Measurements from ENCODE around the gene TAOK3. TPM values are rescaled to one million over a fixed set of nuclear protein-coding genes. Genes with fewer than 3 reads are reported as not detected.
"Not testable (repeated sequence)": the region's sequence is repeated elsewhere in the genome, so short reads cannot be mapped to it uniquely, and the experiment has no call there.

TAOK3 gene
- total and polyA plus RNA-seq, 12 donors: 10.7 to 55.3 (median 29.8) TPM

DNA sequence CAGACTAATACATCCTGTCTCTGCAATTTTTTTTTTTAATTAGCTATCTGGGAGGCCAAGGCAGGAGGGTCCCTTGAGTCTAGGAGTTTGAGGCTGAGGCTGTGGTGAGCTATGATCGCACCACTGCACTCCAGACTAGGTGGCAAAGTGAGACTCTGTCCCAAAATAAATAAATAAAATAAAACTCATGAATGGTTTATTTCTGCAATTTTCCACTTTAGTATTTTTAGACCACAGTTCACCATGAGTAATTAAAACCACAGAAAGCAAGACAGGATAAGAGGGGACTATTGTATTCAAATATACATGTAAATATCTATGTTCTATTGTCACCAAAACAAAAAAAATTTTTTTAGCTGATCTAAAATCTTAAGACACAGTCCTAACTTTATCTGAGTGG lies 17.8 kb downstream of the TAOK3 start:
- WGBS, 4 donors: 86 to 100% (median 94%) methylated on average over 1 of the region's 1 CpG
- Histone ChIP-seq H3K4me3 (no peak overlapping the region), H3K27me3 (no peaks in the 10 kb centered on the region), H3K36me3 (replicated peaks in 1 of 2) (no peaks in the 10 kb centered on the region), H3K27ac (no peak overlapping the region), H3K9me3 (replicated peaks in 1 of 3) (no peaks in the 10 kb centered on the region), H3K4me1 (replicated peaks in 1 of 2) (peaks cover 5 to 21% of the 10 kb centered on the region in 2 donors)
- no peak for DNase-seq
- TF ChIP-seq POLR2A (IDR thresholded peaks at IDR 0.05) (no peak), CTCF (IDR thresholded peaks at IDR 0.05) (no peak)
- intact Hi-C loops (cut with DNase I): no loop called here

DNA sequence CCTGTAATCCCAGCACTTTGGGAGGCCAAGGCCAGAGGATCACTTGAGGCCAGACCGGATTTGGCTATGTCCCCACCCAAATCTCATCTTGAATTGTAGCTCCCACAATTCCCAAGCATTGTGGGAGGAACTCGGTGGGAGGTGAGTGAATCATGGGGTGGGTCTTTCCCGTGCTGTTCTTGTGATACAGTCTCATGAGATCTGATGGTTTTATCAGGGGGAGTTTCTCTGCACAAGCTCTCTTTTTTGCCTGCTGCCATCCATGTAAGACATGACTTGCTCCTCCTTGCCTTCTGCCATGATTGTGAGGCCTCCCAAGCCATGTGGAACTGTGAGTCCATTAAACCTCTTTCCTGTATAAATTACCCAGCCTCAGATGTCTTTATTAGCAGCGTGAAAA lies 18.2 kb downstream of the TAOK3 start:
- intact Hi-C loops (cut with DNase I); H3K4me3 ChIP-seq; H3K36me3 ChIP-seq (replicated peaks in 1 of 2); H3K27me3 ChIP-seq; H3K9me3 ChIP-seq (replicated peaks in 1 of 3); DNase-seq; H3K27ac ChIP-seq: not testable (repeated sequence)
- H3K4me1 ChIP-seq (replicated peaks in 1 of 2): peaks cover 5 to 21% of the 10 kb centered on the region in 2 donors
- WGBS, 4 donors: 92 to 100% (median 97%) methylated on average over 4 of the region's 4 CpGs

DNA sequence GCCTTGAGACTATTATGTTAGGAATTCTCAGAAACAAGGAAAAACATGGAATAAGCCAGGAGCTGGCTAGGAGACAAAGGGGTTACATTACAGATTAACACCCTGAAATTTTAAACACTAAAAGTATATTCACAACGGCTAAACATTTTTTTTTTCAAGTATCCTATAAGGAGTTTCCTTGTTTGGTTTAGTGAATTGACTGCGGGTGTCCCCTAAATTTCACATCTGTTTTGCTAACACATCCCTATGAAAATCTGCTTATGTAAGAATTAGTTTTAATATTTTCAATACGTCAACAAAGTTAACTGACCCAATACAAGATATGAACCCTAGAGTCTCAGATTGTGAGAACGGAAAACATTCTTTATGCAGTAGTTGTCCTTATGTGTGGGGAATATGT lies 19.0 kb downstream of the TAOK3 start:
- Histone ChIP-seq H3K27me3 (no peaks in the 10 kb centered on the region), H3K4me1 (replicated peaks in 1 of 2) (peaks cover 5 to 21% of the 10 kb centered on the region in 2 donors), H3K4me3 (no peak overlapping the region), H3K36me3 (replicated peaks in 1 of 2) (no peaks in the 10 kb centered on the region), H3K9me3 (replicated peaks in 1 of 3) (no peaks in the 10 kb centered on the region), H3K27ac (no peak overlapping the region)
- no peak for DNase-seq
- 91 to 98% (median 95%) methylated on average over 4 of the region's 4 CpGs for WGBS, 4 donors
- intact Hi-C loops (cut with DNase I): no loop called here
- no peak for TF ChIP-seq CTCF (IDR thresholded peaks at IDR 0.05)
- TF ChIP-seq POLR2A (IDR thresholded peaks at IDR 0.05): no peak

DNA sequence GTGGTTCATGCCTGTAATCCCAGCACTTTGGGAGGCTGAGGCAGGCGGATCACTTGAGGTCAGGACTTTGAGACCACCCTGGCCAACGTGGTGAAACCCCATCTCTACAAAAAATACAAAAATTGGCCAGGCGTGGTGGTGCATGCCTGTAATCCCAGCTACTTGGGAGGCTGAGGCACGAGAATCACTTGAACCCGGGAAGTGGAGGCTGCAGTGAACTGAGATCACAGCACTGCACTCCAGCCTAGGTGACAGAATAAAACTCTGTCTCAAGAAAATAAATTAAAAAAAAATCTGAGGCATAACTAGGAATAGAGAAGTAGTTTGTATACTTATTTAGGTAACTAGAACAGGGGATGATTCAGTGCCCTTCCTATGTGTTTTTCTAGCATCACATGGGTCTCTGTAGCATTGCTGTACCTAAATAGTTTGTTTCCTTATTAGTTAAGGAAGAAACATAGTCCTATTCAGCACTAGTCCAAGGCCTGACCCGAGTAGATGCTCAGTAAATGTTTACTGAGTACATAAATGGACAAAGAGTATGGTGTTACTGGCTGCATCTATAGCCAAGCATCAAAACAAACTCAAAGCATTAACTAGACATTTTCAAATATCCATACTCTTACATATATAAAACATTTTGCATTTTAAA lies 21.7 kb downstream of the TAOK3 start:
- no peaks in the 10 kb centered on the region for H3K36me3 ChIP-seq (replicated peaks in 1 of 2)
- intact Hi-C loops (cut with DNase I): no loop called here
- TF ChIP-seq POLR2A (IDR thresholded peaks at IDR 0.05): no peak
- no peak for TF ChIP-seq CTCF (IDR thresholded peaks at IDR 0.05)
- H3K4me3 ChIP-seq: no peak overlapping the region
- no peaks in the 10 kb centered on the region for H3K9me3 ChIP-seq (replicated peaks in 1 of 3)
- H3K27ac ChIP-seq: no peak overlapping the region
- no peak for DNase-seq
- WGBS, 4 donors: 90 to 94% (median 91%) methylated on average over 6 of the region's 6 CpGs
- no peaks in the 10 kb centered on the region for H3K27me3 ChIP-seq
- peaks cover 0 to 6% of the 10 kb centered on the region in 2 donors for H3K4me1 ChIP-seq (replicated peaks in 1 of 2)

DNA sequence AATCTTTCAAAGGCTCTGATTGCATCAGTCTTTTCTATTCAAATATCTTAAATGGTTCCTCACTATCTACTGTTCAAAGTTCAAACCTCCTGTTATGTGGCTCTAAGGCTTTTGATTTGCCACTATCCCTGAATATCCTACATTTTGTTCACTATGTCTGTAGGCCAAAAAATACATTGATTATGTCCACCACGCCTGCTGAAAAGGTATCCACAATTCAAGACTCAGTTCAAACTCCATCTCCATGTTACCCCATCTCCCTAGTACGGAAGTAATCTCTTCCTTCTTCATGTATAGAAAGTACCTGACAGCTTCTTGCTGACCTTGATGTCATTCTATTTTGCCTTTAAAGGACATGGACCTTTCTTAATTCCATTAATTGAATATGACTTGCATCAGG lies 24.8 kb downstream of the TAOK3 start:
- intact Hi-C loops (cut with DNase I): no loop called here
- H3K36me3 ChIP-seq (replicated peaks in 1 of 2): no peaks in the 10 kb centered on the region
- no peaks in the 10 kb centered on the region for H3K9me3 ChIP-seq (replicated peaks in 1 of 3)
- no peaks in the 10 kb centered on the region for H3K27me3 ChIP-seq
- H3K4me1 ChIP-seq (replicated peaks in 1 of 2): peaks cover 0 to 6% of the 10 kb centered on the region in 2 donors
- TF ChIP-seq CTCF (IDR thresholded peaks at IDR 0.05): no peak
- TF ChIP-seq POLR2A (IDR thresholded peaks at IDR 0.05): no peak
- WGBS, 4 donors: 95 to 100% (median 96%) methylated on average over 2 of the region's 2 CpGs
- H3K27ac ChIP-seq: no peak overlapping the region
- no peak overlapping the region for H3K4me3 ChIP-seq
- DNase-seq: no peak
